GM12801 (cell line): ENCODE measurements around the gene SAMD4A.

Experiments
- CTCF ChIP-seq: IDR thresholded peaks from one replicate; pipeline ENCODE4 v1.5.1; 2011; ENCODE audit warnings: control low read depth; ENCODE audit not compliant: insufficient read length; ENCODE audit errors: extremely low read depth

The SAMD4A gene

DNA sequence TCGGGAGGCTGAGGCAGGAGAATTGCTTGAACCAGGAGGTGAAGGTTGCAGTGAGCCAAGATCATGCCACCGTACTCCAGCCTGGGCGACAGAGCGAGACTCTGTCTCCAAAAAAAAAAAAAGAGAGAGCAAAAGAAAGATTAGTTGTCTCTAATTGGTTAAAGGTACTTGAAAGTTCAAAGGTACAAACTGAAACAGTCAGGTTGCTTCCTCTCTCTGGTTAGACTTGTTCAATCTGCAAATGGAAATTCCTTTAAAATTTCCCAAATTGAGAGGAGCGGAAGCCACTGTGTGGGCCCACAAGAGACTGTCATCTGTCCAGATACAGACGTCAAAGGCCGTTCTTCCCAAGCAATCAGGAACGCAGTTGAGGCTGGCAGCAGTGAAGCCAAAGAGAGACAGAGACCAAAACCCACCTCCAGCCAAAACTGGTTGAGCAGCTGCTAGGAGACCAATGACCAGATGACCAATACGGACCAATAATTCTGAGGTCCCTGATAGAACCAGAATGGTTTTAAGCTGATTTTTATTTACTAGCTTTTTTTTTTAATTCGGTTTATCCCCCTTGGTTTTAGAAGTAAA, 272.1 kb downstream of the SAMD4A start:
- TF ChIP-seq CTCF = no peak

DNA sequence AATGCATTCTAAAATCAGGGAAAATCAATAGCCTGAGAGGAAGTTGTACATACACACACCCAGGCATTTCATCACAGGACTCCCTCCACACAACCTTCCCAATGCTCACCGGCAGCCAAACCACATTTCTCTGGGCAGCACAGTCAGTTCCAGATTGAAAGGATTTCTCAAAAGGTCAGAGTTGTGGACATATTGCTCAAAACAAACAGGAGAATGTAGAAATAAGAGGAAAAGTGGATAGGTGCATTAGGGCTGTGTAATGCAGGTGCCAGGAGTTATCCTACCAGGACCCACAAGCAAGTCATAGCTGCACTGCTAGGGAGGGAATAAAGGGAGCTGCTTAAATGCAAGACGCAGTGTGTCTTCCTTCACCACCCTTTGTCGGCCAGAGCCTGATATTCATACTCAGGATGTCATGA, 272.8 kb downstream of the SAMD4A start:
- TF ChIP-seq CTCF = no peak

- TF ChIP-seq CTCF = no peak
Observed at GRCh38 chr14:54840336-54840735, 273.4 kb downstream of the SAMD4A start.

GRCh38 chr14:54840798-54841197, 273.9 kb downstream of the SAMD4A start:
- no peak for TF ChIP-seq CTCF
